Left renal cortex interstitium (tissue), 4 donors: ENCODE results near the gene SDHA. TPM values are rescaled to one million over a fixed set of nuclear protein-coding genes. Genes with fewer than 3 reads are reported as not detected.
"Not testable (repeated sequence)": the region's sequence is repeated elsewhere in the genome, so short reads cannot be mapped to it uniquely, and the experiment has no call there.

Experiments used
- DNase-seq, 4 donors: peaks; one replicate each; pipeline ENCODE4 v3.0.0-alpha.2; 2013; ENCODE audit warnings: low read depth in 4 of 4, low spot score in 2 of 4, missing footprints in 1 of 4
- polyA plus RNA-seq, 4 donors: library from polyadenylated mRNA; unstranded; fragments of 120-200 nt; gene quantifications; one replicate each; pipeline ENCODE4 v1.2.1, GENCODE V29; 2013; ENCODE audit not compliant: insufficient read length in 4 of 4

SDHA gene
- polyA plus RNA-seq, 4 donors, result 139 to 150 (median 144) TPM

DNA sequence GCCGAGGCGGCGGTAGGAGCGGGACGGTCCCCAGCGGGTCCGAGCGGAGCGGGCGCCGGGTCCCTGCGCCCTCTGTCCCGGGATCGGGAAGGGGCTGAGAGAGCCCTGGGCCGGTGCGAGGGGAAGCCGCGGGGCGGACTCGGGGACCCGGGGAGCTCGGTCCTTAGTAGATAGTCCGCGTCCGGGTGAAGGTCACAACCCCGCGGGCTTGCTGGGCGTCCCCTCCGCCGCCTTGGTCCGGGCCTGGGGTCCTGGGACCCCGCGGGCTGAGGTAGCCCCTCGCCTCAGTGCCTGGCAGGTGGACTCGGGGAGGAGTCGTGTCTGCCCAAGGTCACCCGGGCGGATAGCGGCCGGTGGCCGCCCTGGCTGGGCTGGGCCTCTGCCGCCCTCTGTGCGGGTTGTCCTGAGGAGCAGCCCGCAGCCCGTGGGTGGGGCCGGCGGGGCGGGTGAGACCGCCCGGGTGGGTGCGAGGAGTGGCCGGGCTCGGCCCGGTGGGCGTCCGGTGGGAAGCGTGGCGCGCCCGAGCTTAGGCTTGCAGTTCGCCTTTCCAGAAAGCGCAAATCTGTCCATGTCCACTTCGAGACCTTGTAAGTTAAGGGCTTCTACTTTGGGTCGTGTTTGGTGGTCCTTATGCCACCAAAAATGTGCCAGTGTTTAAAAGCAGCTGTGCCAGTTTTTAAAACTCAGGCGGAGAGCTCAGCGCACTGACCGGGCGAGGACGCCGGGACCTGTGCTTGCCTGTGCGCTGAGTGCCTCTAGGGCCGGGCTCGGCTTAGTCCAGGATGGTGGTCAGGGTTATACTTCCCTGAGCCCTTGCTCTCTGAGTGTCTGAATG lies 554 bp downstream of the SDHA start:
- DNase-seq, result no peak

DNA sequence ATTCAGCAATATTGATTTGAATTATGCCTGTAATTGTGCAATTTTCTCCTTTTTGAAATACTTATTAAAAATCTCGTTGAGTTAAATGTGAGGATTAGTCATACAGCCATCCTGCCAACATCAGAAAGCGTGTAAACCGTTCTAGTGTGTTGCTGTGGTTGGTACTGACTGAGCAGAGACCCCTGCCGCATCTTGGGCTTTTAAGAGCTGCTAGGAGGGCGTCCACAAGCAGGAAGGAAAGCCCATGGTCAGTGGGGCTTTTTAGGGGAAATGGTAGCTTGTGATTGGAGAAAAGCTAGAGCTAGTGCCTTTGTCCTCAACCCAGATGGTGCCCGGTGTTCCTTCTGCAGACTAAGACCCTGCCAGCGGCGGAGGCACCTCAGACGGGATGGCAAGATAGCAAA lies 1.3 kb downstream of the SDHA start:
- DNase-seq, result no peak

- no peak for DNase-seq
Measured at GRCh38 chr5:219991-220390, 1.9 kb downstream of the SDHA start.

DNA sequence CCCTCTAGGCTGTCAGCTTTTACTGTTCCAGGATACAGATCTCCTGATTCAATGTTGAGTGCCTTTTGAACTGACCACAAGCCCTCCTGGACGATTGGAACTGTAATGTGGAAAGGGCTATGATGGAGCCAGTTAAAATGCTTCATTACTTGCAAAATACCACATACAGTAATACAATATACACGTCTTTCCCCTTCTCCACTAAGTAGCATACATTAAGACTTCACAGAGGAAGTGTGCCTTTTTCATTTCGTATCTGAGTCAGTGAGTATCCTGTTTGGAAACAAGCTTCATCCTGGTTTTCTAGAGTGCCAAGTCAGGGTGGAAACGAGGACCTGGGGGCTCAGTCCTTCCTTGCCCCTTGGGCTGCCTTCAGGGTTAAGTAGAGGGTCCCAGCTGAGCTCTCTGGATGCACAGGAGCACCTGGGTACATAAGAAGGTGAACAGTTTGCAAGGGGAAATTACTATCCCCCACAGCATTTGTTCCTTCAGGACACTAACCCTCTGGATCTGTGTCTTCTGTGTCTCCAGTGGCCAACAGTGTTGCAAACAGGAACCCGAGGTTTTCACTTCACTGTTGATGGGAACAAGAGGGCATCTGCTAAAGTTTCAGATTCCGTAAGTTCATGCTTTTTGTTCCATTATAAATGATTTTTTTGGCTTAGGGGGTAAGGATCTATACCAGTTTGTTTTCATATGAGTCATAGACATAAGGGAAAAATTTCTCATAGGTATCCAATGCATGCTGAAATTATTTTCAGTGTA lies 5.0 kb downstream of the SDHA start:
- not testable (repeated sequence) for DNase-seq

GRCh38 chr5:223791-224190 lies 5.7 kb downstream of the SDHA start:
- no peak for DNase-seq

GRCh38 chr5:225334-225733 lies 7.2 kb downstream of the SDHA start:
- DNase-seq, result no peak

GRCh38 chr5:227375-227774 lies 9.3 kb downstream of the SDHA start:
- DNase-seq, result not testable (repeated sequence)

GRCh38 chr5:228886-229285 lies 10.8 kb downstream of the SDHA start:
- no peak for DNase-seq

- DNase-seq, result no peak
Measured at GRCh38 chr5:230711-231110, 12.6 kb downstream of the SDHA start.

- DNase-seq, result no peak
Measured at GRCh38 chr5:231661-232060, 13.5 kb downstream of the SDHA start.

- DNase-seq, result not testable (repeated sequence)
Measured at GRCh38 chr5:233426-233825, 15.3 kb downstream of the SDHA start.

- no peak for DNase-seq
Measured at GRCh38 chr5:234450-234849, 16.3 kb downstream of the SDHA start.

- DNase-seq, result not testable (repeated sequence)
Measured at GRCh38 chr5:235527-235926, 17.4 kb downstream of the SDHA start.

GRCh38 chr5:237931-238330 lies 19.8 kb downstream of the SDHA start:
- DNase-seq, result not testable (repeated sequence)

GRCh38 chr5:240550-240949 lies 22.4 kb downstream of the SDHA start:
- DNase-seq, result not testable (repeated sequence)

DNA sequence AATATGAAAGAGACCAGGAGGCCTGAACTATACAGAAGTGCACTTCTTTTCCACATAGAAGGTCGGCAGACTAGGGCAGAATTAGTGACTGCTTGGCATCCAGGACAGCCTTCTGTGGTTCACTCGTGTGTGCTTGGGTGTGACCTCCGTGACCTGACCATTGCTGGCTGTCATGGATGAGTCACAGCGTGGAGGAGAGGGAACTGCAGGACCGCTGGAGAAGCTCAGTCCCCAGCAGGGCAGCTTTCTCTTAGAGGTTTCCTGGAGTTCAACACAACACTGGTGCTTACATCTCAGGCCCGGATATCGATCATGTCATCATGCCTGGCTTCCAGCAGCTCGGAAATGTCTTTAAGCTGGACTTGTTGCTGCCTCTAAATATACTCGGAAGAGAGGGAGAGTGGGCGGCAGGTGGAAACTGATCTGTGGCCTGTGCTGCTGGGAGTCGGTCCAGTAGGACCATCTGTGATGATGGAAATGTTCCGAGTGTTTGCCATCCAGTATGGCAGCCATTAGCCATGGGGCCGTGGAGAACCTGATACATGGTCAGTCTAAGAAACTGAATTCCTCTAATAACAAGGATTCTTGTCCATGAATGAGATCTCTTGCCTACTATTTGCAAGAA lies 23.0 kb downstream of the SDHA start:
- not testable (repeated sequence) for DNase-seq

- not testable (repeated sequence) for DNase-seq
Measured at GRCh38 chr5:243683-244367, 25.7 kb downstream of the SDHA start.

DNA sequence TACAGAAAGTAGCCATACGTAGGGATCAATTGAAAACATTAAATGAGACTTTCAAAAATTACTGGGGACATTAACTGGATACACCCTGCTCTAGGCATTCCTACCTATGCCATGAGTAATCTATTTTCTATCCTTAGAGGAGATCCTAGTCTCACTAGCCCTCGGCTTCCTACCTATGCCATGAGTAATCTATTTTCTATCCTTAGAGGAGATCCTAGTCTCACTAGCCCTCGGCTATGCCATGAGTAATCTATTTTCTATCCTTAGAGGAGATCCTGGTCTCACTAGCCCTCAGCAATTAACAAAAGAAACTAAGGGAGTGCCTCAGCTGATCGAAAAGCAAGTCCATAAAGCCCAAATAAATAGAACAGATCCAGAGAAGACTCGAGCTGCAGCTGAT lies 27.6 kb downstream of the SDHA start:
- DNase-seq, result not testable (repeated sequence)

- DNase-seq, result not testable (repeated sequence)
Measured at GRCh38 chr5:250396-250795, 32.3 kb downstream of the SDHA start.

GRCh38 chr5:251016-251415 lies 32.9 kb downstream of the SDHA start:
- DNase-seq, result not testable (repeated sequence)

DNA sequence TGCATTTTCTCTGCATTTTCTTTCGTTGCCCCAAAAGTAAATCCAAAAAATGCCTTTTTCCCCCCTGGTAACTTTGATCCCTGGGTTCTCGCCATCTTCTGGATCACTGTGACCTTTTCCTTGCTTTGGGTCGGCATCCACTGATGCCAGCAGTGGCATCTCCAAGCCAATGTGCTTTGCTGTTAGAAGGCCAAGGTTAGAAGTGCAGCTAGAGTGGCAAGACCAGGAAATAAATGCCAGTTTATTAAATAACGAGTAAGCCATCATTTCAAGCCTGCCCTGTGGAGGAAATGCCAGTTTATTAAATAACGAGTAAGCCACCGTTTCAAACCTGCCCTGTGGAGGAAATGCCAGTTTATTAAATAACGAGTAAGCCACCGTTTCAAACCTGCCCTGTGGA lies 33.4 kb downstream of the SDHA start:
- not testable (repeated sequence) for DNase-seq
